GM10266 (cell line): ENCODE results near the gene IDH2.
"Not testable (repeated sequence)": the region's sequence is repeated elsewhere in the genome, so short reads cannot be mapped to it uniquely, and the experiment has no call there.

Experiments used
- DNase-seq: peaks from one replicate; pipeline ENCODE4 v3.0.0; 2012; ENCODE audit errors: extremely low spot score
- TF ChIP-seq, protein P1 (sequence below): IDR thresholded peaks from 2 replicates; pipeline ENCODE4 v1.5.1; 2012; ENCODE audit warnings: mild to moderate bottlenecking, low read depth; ENCODE audit not compliant: control insufficient read depth, insufficient read depth; ENCODE audit errors: missing control alignments

Gene IDH2

DNA sequence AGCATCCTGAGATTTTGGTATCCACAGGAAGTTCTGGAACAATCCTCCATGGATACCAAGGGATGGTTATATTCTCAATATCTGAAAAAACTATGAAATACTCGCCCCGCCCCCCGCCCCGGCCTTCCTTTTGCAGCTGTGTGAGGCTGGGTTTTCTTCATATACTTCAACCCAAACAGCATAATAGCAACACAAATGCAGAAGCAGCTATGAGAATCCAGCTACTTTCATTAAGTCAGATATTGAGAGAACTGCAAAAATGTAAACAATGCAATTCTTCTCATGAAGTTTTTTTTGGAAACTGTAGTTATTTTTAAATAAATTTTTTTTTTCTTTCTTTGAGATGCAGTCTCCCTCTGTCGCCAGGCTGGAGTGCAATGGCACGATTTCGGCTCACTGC is 10.9 kb upstream of the IDH2 start:
- TF ChIP-seq, protein P1, sequence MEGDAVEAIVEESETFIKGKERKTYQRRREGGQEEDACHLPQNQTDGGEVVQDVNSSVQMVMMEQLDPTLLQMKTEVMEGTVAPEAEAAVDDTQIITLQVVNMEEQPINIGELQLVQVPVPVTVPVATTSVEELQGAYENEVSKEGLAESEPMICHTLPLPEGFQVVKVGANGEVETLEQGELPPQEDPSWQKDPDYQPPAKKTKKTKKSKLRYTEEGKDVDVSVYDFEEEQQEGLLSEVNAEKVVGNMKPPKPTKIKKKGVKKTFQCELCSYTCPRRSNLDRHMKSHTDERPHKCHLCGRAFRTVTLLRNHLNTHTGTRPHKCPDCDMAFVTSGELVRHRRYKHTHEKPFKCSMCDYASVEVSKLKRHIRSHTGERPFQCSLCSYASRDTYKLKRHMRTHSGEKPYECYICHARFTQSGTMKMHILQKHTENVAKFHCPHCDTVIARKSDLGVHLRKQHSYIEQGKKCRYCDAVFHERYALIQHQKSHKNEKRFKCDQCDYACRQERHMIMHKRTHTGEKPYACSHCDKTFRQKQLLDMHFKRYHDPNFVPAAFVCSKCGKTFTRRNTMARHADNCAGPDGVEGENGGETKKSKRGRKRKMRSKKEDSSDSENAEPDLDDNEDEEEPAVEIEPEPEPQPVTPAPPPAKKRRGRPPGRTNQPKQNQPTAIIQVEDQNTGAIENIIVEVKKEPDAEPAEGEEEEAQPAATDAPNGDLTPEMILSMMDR: no peak
- DNase-seq: no peak

DNA sequence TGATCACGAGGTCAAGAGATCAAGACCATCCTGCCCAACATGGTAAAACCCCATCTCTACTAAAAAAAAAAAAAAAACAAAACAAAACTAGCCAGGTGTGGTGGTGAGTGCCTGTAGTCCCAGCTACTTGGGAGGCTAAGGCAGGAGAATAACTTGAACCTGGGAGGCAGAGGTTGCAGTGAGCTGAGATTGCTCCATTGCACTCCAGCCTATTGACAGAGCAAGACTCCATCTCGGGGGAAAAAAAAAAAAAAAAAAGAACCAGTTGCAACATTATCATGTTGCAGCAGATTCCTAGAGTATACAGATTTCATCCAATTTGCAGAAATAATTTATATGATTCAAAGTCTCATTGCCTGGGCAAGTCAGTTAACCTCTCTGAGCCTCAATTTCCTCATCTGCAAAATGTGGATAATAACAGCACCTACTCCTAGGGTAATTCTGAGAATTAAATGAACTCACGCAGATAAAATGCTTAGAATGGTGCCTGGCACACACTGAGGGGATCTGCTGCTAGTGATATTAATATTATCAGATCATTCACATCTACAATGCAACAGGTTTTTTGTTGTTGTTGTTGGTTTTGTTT is 7.0 kb upstream of the IDH2 start:
- DNase-seq: not testable (repeated sequence)

DNA sequence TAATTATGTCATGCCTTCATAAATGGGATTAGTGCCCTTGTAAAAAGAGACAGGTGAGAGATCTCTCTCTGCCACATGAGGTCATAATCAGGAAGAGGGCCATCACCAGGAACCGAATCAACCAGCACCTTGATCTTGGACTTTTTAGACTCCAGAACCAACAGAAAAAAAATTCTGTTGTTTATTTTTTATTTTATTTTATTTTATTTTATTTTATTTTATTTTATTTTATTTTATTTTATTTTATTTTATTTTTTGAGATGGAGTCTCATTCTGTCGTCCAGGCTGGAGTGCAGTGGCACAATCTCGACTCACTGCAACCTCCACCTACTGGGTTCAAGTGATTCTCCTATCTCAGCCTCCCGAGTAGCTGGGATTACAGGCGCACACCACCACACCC is 5.8 kb upstream of the IDH2 start:
- DNase-seq: not testable (repeated sequence)

DNA sequence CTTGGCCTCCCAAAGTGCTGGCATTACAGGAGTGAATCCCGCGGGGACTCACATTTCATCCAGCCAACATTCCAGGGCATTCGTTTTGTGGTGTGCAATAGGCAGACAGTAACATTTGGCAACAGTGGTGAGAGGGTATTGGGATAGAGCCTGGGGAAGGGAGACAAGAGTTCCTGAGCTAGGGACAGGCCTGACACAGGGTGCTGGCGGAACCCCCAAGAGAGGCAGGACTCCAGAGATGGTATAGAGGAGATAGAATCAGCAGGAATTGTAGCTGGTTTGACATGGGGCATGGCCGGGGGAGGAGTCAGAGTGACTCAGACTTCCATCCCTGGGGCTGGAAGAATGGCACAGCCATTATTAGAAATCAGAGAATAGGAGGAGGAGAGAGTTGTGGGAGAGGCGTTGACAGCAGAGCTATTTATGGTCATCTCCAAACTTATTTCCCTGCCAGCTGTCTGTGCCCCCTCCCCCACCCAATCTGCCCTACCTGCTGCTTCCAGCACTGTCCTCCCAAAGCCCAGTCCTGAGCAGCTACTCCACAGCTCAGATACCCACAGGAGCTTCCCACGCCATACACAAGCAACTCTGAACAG is 4.4 kb upstream of the IDH2 start:
- TF ChIP-seq, protein P1: no peak
- no peak for DNase-seq

DNA sequence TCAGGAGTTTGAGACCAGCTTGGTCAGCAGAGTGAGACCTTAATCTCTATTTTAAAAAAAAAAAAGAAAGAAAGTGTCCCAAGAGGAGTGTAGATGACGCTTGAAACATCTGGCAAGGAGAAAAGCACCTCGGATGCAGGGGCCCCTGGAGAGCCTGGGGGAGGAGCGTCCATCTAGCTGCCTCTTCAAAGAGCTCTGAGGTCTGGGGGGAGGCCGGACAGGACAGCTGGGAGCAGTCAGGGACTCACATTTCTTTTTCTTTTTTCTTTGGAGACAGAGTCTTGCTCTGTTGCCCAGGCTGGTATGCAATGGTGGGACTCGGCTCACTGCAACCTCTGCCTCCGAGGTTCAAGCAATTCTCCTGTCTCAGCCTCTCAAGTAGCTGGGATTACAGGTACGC is 3.3 kb upstream of the IDH2 start:
- TF ChIP-seq, protein P1: no peak
- no peak for DNase-seq

DNA sequence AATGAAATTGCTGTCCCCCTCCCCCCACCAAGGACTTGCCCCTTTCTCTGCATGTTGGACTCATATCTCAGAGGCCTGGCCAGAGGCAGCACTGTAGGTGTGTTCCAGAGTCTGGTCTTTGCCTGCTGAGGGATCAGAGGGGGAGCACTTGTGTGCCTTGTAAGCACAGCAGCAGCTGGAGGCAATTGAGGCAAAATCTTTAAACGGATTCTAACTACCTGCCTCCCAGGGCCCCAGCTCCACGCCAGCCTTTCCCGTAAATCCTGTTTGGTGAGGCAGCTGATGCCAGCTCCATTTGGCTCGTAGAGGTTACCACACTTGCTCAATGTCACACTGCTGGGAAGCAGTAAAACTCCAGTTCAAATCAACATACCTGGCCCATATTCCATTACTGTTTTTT is 2.3 kb upstream of the IDH2 start:
- TF ChIP-seq, protein P1: no peak
- DNase-seq: no peak

DNA sequence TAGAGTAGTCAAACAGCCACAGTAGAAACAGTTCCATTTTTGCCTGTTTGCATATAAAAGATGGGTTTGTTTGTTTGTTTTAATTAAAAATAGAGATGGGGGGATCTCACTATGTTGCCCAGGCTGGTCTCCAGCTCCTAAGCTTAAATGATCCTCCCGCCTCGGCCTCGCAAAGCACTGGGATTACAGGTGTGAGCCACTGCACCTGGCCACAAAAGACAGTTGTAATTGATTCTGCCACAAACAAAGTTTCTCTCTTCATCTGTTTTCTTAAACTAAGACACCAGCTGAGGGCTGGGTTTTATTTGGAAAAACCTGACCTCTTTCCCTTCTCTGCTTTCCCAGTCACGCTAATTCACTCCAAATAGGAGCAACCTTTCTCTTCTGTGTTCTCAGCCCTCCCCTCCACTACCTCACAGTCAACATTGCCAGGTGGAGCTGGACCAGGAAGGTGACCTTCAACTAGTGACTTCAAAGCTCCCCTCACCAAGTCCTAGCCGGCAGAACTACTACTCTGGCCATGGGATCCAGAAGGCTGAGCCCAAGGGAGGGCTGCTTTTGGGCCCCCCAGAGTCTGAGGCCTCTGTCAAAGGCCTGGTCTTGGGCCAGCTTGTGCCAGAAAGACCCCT is 1.5 kb upstream of the IDH2 start:
- DNase-seq: no peak

More for the DNA sequence above, 1.5 kb upstream of the IDH2 start:
- TF ChIP-seq, protein P1: no peak
